CD4-positive, alpha-beta memory T cell (primary cell): ENCODE measurements around the gene TEF. TPM values are rescaled to one million over a fixed set of nuclear protein-coding genes. Genes with fewer than 3 reads are reported as not detected.

Source experiments
- CTCF ChIA-PET: fragments of 350-600 bp; sonication (Branson Sonifier 250); formaldehyde crosslinking; loops from one replicate; lab custom pipeline; 2021; ENCODE audit warnings: inconsistent platforms; ENCODE audit not compliant: partially characterized antibody; lab: Charles Lee
- POLR2A ChIA-PET: fragments of 350-600 bp; sonication (Branson Sonifier 250); formaldehyde crosslinking; loops from one replicate; lab custom pipeline; 2021; ENCODE audit not compliant: partially characterized antibody; lab: Charles Lee
- DNase-seq, 5 donors: peaks; one replicate each; pipeline versions ENCODE4 v3.0.0 to v3.0.0-alpha.2; 2020 to 2022; ENCODE audit warnings: mixed read lengths in 1 of 5
- H3K27ac ChIP-seq: one replicate; pipeline ENCODE4 v1.7.0; 2013; ENCODE audit warnings: low read depth, low read length
- H3K27me3 ChIP-seq: 2 replicates; pipeline ENCODE4 v1.7.0; 2013; ENCODE audit warnings: mild to moderate bottlenecking, low read length, moderate library complexity; ENCODE audit not compliant: insufficient read depth
- H3K36me3 ChIP-seq: 2 replicates; pipeline ENCODE4 v1.7.0; 2013; ENCODE audit warnings: mild to moderate bottlenecking, low read length, moderate library complexity; ENCODE audit not compliant: insufficient read depth
- H3K4me1 ChIP-seq: 2 replicates; pipeline ENCODE4 v1.7.0; 2013; ENCODE audit warnings: mild to moderate bottlenecking, low read length, moderate library complexity; ENCODE audit not compliant: insufficient read depth
- H3K4me3 ChIP-seq, 2 donors: one replicate each; pipeline ENCODE4 v1.7.0; 2013; ENCODE audit warnings: low read length in 2 of 2, mild to moderate bottlenecking in 1 of 2
- H3K9me3 ChIP-seq, 2 donors: one replicate each; pipeline ENCODE4 v1.7.0; 2013; ENCODE audit warnings: low read length in 2 of 2, control low read depth in 1 of 2; ENCODE audit not compliant: control insufficient read depth in 1 of 2
- H3K27ac Mint-ChIP-seq, 7 donors: one replicate each; pipeline ENCODE4 v1.8.0; 2020 to 2021; ENCODE audit warnings: mixed read lengths in 7 of 7, mild to moderate bottlenecking in 6 of 7, inconsistent platforms in 3 of 7, moderate library complexity in 3 of 7
- H3K27me3 Mint-ChIP-seq, 2 donors: one replicate each; pipeline ENCODE4 v1.8.0; 2020 to 2021; ENCODE audit warnings: mixed read lengths in 2 of 2
- H3K36me3 Mint-ChIP-seq, 2 donors: one replicate each; pipeline ENCODE4 v1.8.0; 2020 to 2021; ENCODE audit warnings: mixed read lengths in 2 of 2, inconsistent platforms in 1 of 2, mild to moderate bottlenecking in 1 of 2
- H3K4me1 Mint-ChIP-seq, 4 donors: one replicate each; pipeline ENCODE4 v1.8.0; 2020 to 2021; ENCODE audit warnings: mixed read lengths in 4 of 4, mild to moderate bottlenecking in 1 of 4
- H3K4me3 Mint-ChIP-seq, 8 donors: one replicate each; pipeline ENCODE4 v1.8.0; 2020 to 2021; ENCODE audit warnings: mixed read lengths in 8 of 8, mild to moderate bottlenecking in 7 of 8, moderate library complexity in 6 of 8, inconsistent platforms in 3 of 8
- H3K9me3 Mint-ChIP-seq, 8 donors: one replicate each; pipeline ENCODE4 v1.8.0; 2020 to 2021; ENCODE audit warnings: mixed read lengths in 8 of 8, mild to moderate bottlenecking in 5 of 8, inconsistent platforms in 3 of 8, moderate library complexity in 1 of 8
- intact Hi-C: fragments of 100-400 bp; cut with micrococcal nuclease; formaldehyde crosslinking; loops from one replicate; pipeline ENCODE4 v1.15.1; 2023
- polyA plus RNA-seq, 2 donors: library from polyadenylated mRNA; unstranded; fragments of 300-500 nt; fragmentation: Illumina TruSeq; gene quantifications; one replicate each; pipeline ENCODE4 v1.2.3, GENCODE V29; 2021
- total RNA-seq, 2 experiments: library from RNA; stranded (reverse); gene quantifications; one replicate each; pipeline ENCODE4 v1.2.3, GENCODE V29; 2021

TEF gene, protein sequence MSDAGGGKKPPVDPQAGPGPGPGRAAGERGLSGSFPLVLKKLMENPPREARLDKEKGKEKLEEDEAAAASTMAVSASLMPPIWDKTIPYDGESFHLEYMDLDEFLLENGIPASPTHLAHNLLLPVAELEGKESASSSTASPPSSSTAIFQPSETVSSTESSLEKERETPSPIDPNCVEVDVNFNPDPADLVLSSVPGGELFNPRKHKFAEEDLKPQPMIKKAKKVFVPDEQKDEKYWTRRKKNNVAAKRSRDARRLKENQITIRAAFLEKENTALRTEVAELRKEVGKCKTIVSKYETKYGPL
- total RNA-seq: 1 to 10 TPM; 6.5 to 8.8 TPM
- 1 to 10 TPM; 4.4 to 6.4 TPM for polyA plus RNA-seq

DNA sequence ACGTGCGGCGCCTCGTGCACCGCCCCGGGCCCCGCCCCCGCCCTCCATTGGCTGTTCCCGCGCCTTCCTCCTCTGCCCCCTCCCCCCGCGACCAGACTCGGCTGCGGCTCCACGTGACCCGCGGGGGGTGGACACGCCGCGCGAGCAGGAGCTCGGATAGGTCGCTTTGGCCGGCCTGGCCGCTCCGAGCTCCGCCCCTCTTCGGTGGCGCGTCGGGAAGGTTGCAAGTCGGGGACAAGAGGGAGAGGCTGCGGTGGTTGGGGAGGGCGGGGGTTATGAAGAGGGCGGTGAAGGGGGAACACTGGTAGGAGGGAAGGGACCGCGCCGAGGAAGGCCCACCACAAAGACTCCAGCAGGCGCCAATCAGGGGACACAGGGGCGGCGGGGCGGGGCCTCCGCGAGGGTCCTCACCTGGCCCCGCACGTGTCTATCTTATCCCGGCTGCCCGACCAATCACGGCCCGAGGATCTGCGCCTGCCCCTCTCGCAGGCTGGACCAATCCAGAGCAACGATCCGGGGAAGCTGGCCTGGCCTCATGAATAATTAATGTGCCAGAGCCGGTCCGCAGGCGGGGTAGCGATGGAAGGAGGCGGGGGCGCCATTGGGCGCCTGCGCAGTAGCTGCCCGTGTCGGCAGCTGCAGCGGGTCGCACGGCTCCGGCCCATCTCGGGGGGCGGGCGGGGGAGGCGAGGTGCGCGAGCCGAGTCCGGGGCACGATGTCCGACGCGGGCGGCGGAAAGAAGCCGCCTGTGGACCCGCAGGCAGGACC, at the start of gene TEF:
Gene TEF, plus strand, starts transcription at position 614 of the 769 bp plus-strand sequence. Its CDS starts 103 bp downstream, at position 717.
- peak within 1 kb of the TSS; percentile 98 to 99 (median 98) for H3K27ac Mint-ChIP-seq
- POLR2A ChIA-PET: interaction anchor here (0.8 to 3.7 kb wide), 21 partner anchors 17 to 559 kb away, joined by 3 to 45 read pairs (median 6); partner anchors contain the start of genes ACO2, DESI1, EP300 and PHF5A
- peaks cover 12 to 36% (median 22%) of the 10 kb centered on the region in 4 donors for H3K4me1 Mint-ChIP-seq
- H3K27me3 Mint-ChIP-seq: no peaks in the 10 kb centered on the region
- H3K27me3 ChIP-seq: no peaks in the 10 kb centered on the region
- no peaks in the 10 kb centered on the region for H3K36me3 ChIP-seq
- H3K27ac ChIP-seq: peak within 1 kb of the TSS; percentile 87
- peak within 1 kb of the TSS; percentile 90 to 97 (median 94) for H3K4me3 Mint-ChIP-seq
- peak within 1 kb of the TSS; percentile 65 to 88 for H3K4me3 ChIP-seq
- no peaks in the 10 kb centered on the region for H3K9me3 ChIP-seq
- H3K9me3 Mint-ChIP-seq: no peaks in the 10 kb centered on the region
- peaks cover 0 to 5% of the 10 kb centered on the region in 2 donors for H3K36me3 Mint-ChIP-seq
- peak; percentile 99 for DNase-seq
- H3K4me1 ChIP-seq: peaks cover 18% of the 10 kb centered on the region
- intact Hi-C loops: loop anchor here (1.0 to 5.0 kb wide), 9 partner anchors 63 to 289 kb away; partner anchors contain the start of genes DESI1, EP300, PHF5A and POLR3H
- CTCF ChIA-PET: interaction anchor here (0.6 to 2.4 kb wide), 11 partner anchors 22 to 525 kb away, joined by 3 to 12 read pairs (median 3); partner anchors contain the start of genes PMM1, POLR3H, RANGAP1 and XPNPEP3

DNA sequence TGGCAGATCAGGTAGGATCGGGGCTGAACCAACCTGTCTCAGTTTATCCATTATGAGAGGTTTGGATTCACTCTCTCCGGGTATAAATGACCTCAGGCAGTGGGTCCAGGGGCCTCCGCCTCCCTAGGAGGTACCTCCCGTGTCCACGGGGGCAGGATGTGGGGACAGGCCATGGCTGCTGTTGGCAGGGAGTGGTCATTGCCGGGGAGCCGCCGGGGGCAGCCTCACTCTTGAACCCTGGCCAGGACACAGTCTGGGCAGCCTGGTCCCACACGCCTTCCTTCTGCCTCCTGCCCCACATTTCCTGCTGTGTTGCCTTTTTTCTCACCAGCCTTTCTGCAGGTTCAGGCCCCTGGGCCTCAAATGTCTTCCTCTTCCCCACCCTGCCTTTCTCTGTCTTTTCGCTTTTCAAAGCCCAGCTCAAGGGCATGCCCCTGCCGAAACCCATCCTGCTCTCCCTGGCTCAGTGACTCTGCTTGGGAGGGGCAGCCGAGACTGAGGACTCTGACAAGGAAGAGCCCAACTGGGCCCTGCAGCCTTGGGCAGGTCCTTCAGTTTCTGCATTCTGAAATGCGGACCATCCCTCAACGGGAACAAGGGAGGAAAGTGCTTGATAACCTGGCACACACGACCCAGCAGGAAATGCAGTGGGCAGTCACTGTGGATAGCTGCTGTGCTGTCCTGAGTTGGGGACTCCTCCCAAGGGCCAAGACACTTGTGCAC, 49.4 kb upstream of the TEF start:
- Histone ChIP-seq H3K36me3 (peaks cover 31% of the 10 kb centered on the region), H3K4me1 (no peaks in the 10 kb centered on the region), H3K4me3 (no peak overlapping the region), H3K27me3 (no peaks in the 10 kb centered on the region), H3K9me3 (no peaks in the 10 kb centered on the region), H3K27ac (no peak overlapping the region)
- Mint-ChIP-seq H3K4me1 (peaks cover 2 to 7% (median 6%) of the 10 kb centered on the region in 4 donors), H3K27ac (no peak overlapping the region), H3K27me3 (no peaks in the 10 kb centered on the region), H3K9me3 (no peaks in the 10 kb centered on the region), H3K4me3 (no peak overlapping the region), H3K36me3 (peaks cover 21 to 51% of the 10 kb centered on the region in 2 donors)
- CTCF ChIA-PET: no interaction called here
- intact Hi-C loops: no loop called here
- POLR2A ChIA-PET: no interaction called here
- DNase-seq: no peak

DNA sequence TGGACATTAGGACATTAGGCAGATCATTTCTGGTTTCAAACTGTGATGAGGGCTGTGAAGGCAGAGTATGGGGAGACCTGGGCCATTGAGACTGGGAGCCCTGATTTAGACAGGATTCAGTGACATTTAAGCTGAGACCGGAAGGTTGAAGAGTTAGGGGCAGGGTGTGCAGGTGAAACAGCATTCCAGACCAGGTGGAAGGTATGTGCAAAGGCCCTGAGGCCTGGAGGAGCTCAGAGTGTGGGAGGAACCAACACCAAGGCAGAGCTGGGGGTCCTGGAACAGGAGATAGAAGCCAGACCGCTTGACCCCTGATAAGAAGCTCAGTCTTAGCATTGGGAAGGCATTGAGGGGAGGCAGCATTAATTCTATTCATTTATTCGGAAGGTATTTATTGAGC, 47.9 kb upstream of the TEF start:
- Histone ChIP-seq H3K27me3 (no peaks in the 10 kb centered on the region), H3K36me3 (peaks cover 25% of the 10 kb centered on the region), H3K9me3 (no peaks in the 10 kb centered on the region), H3K4me1 (no peaks in the 10 kb centered on the region), H3K4me3 (no peak overlapping the region), H3K27ac (no peak overlapping the region)
- H3K4me3 Mint-ChIP-seq: no peak overlapping the region
- no peak for DNase-seq
- H3K27me3 Mint-ChIP-seq: no peaks in the 10 kb centered on the region
- ChIA-PET CTCF (no interaction called here), POLR2A (no interaction called here)
- peaks cover 15 to 42% of the 10 kb centered on the region in 2 donors for H3K36me3 Mint-ChIP-seq
- H3K9me3 Mint-ChIP-seq: no peaks in the 10 kb centered on the region
- H3K4me1 Mint-ChIP-seq: peaks cover 2 to 7% (median 6%) of the 10 kb centered on the region in 4 donors
- intact Hi-C loops: no loop called here
- H3K27ac Mint-ChIP-seq: peak overlapping the region in 1 of 7 donors; percentile 69

DNA sequence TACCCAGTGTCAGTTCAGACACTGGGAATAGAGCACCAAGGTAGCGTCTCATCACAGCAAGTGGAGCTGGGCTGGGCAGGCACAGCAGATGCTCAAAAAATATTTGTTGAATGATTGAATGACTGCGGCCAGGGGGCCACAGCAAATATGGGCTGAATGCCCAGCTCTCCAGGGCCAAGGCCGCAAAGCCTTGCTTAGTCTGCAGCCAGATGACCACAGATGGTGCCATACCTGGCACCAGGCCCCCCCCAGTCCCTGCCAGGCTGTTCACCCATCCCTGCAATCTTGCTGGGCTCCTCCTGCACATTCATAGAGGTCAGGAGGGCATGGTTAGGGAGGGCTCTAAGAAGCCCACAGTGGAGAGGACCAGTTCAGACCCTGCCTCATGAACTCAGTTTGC, 47.5 kb upstream of the TEF start:
- no peaks in the 10 kb centered on the region for H3K4me1 ChIP-seq
- peaks cover 15 to 46% of the 10 kb centered on the region in 2 donors for H3K36me3 Mint-ChIP-seq
- no peaks in the 10 kb centered on the region for H3K9me3 Mint-ChIP-seq
- no peaks in the 10 kb centered on the region for H3K9me3 ChIP-seq
- H3K36me3 ChIP-seq: peaks cover 25% of the 10 kb centered on the region
- peaks cover 2 to 7% (median 6%) of the 10 kb centered on the region in 4 donors for H3K4me1 Mint-ChIP-seq
- ChIA-PET POLR2A (no interaction called here), CTCF (no interaction called here)
- DNase-seq: no peak
- no peaks in the 10 kb centered on the region for H3K27me3 ChIP-seq
- H3K27ac Mint-ChIP-seq: peak overlapping the region in 1 of 7 donors; percentile 69
- H3K4me3 Mint-ChIP-seq: no peak overlapping the region
- no peak overlapping the region for H3K4me3 ChIP-seq
- H3K27ac ChIP-seq: no peak overlapping the region
- intact Hi-C loops: no loop called here
- H3K27me3 Mint-ChIP-seq: no peaks in the 10 kb centered on the region

DNA sequence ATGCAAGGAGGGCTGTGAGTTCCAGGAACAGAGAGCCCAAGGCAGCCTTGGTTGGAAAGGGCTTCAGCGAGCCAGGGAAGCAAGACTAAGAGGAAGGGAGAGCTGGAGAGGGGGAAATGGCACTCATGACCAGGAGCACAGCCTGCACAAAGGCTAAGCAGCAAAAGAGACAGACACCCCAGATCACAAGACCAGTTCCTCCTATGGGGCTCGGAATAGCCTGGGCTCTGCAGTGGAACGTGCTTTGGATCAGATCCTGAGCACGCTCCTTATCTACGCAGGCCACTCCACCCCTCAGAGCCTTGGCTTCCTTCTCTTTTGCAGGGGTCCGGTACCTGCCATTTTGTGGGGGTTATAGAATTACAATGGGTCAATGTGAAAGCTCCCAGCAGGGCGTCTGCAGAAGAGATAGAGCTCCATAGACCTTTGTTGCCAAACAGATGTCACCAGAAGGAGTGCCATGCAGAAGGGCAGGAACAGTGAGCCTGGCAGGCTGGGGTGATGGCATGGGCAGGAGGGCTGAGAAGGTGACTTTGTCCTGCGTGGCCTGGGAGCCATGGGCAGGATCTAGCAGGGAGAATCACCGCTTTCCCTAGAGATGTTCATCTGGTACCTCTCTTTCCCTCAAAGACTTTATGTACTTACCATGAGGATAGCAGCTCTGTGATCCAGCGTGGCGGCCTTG, 46.6 kb upstream of the TEF start:
- no peaks in the 10 kb centered on the region for H3K27me3 Mint-ChIP-seq
- ChIA-PET POLR2A (no interaction called here), CTCF (no interaction called here)
- no peak overlapping the region for H3K4me3 ChIP-seq
- no peaks in the 10 kb centered on the region for H3K27me3 ChIP-seq
- H3K36me3 ChIP-seq: peaks cover 24% of the 10 kb centered on the region
- H3K4me1 Mint-ChIP-seq: peaks cover 2 to 7% (median 6%) of the 10 kb centered on the region in 4 donors
- H3K36me3 Mint-ChIP-seq: peaks cover 15 to 48% of the 10 kb centered on the region in 2 donors
- no peaks in the 10 kb centered on the region for H3K9me3 Mint-ChIP-seq
- H3K4me1 ChIP-seq: no peaks in the 10 kb centered on the region
- peak overlapping the region in 1 of 8 donors; percentile 30 for H3K4me3 Mint-ChIP-seq
- no peak for DNase-seq
- no peaks in the 10 kb centered on the region for H3K9me3 ChIP-seq
- H3K27ac ChIP-seq: no peak overlapping the region
- peak overlapping the region in 3 of 7 donors; percentile 29 to 54 (median 51) for H3K27ac Mint-ChIP-seq
- intact Hi-C loops: no loop called here

DNA sequence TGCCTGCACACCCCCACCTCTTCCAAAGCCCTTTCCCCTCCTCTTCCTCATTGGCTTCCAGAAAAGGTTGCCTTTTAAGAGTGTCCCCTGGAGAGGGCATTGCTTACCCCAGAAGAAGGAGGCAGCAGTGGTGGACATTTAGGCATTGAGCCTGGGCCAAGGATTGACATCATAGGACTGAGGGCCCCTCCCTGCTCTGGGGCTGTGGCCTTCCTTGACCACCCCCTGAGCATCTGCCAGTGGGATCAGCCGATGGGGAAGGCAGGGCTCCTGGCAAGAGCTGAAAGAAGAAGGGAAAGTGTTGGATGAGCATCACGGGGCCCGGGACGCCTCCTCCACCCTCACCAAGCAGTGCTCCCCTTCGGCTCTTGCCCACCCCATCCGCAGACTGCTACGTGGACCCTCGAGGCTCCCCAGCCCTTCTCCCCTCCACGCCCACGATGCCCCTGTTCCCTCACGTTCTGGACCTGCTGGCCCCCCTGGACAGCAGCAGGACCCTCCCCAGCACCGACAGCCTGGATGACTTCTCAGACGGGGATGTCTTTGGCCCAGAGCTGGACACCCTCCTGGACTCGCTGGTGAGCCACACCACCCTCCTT, 43.0 kb upstream of the TEF start:
- Histone ChIP-seq H3K9me3 (no peaks in the 10 kb centered on the region), H3K4me1 (no peaks in the 10 kb centered on the region), H3K27ac (no peak overlapping the region), H3K36me3 (peaks cover 18% of the 10 kb centered on the region), H3K27me3 (no peaks in the 10 kb centered on the region), H3K4me3 (no peak overlapping the region)
- Mint-ChIP-seq H3K4me3 (no peak overlapping the region), H3K27ac (peak overlapping the region in 1 of 7 donors; percentile 60), H3K27me3 (no peaks in the 10 kb centered on the region), H3K4me1 (peaks cover 2 to 7% (median 5%) of the 10 kb centered on the region in 4 donors), H3K9me3 (no peaks in the 10 kb centered on the region), H3K36me3 (peaks cover 6 to 43% of the 10 kb centered on the region in 2 donors)
- CTCF ChIA-PET: no interaction called here
- intact Hi-C loops: no loop called here
- POLR2A ChIA-PET: no interaction called here
- DNase-seq: no peak
